Osteocyte (in vitro differentiated cells): Measurements from ENCODE around the gene DEFB118. TPM values are rescaled to one million over a fixed set of nuclear protein-coding genes. Genes with fewer than 3 reads are reported as not detected.
"Not testable (repeated sequence)": the region's sequence is repeated elsewhere in the genome, so short reads cannot be mapped to it uniquely, and the experiment has no call there.

Experiments
- DNase-seq: peaks from one replicate; pipeline ENCODE4 v3.0.0; 2021; ENCODE audit warnings: mixed read lengths; ENCODE audit not compliant: unreplicated experiment; ENCODE audit errors: extremely low spot score
- H3K27ac Mint-ChIP-seq: one replicate; pipeline ENCODE4 v1.8.0; 2021; ENCODE audit warnings: mild to moderate bottlenecking, mixed read lengths; ENCODE audit not compliant: unreplicated experiment
- H3K27me3 Mint-ChIP-seq: one replicate; pipeline ENCODE4 v1.8.0; 2021; ENCODE audit warnings: mixed read lengths; ENCODE audit not compliant: unreplicated experiment
- H3K36me3 Mint-ChIP-seq: one replicate; pipeline ENCODE4 v1.8.0; 2021; ENCODE audit warnings: mixed read lengths; ENCODE audit not compliant: unreplicated experiment
- H3K4me1 Mint-ChIP-seq: one replicate; pipeline ENCODE4 v1.8.0; 2021; ENCODE audit warnings: mixed read lengths; ENCODE audit not compliant: unreplicated experiment
- H3K4me3 Mint-ChIP-seq: one replicate; pipeline ENCODE4 v1.8.0; 2021; ENCODE audit warnings: mild to moderate bottlenecking, moderate library complexity, mixed read lengths; ENCODE audit not compliant: unreplicated experiment
- H3K9me3 Mint-ChIP-seq: one replicate; pipeline ENCODE4 v1.8.0; 2021; ENCODE audit warnings: mixed read lengths; ENCODE audit not compliant: unreplicated experiment
- CTCF ChIP-seq: fragments of 200-600 bp; sonication (generic); IDR thresholded peaks from 2 replicates; pipeline ENCODE4 v1.5.0; 2021; ENCODE audit warnings: antibody characterized with exemption, mild to moderate bottlenecking, moderate library complexity
- total RNA-seq: library from RNA; stranded (reverse); gene quantifications from 2 replicates; pipeline ENCODE4 v1.2.1, GENCODE V29; 2021

The DEFB118 gene
- total RNA-seq, 1 donor from 2014 or later: not detected

GRCh38 chr20:31363295-31363694 lies 5.1 kb upstream of the DEFB118 start:
- no peak for DNase-seq
- no peaks in the 10 kb centered on the region for H3K4me1 Mint-ChIP-seq
- no peaks in the 10 kb centered on the region for H3K36me3 Mint-ChIP-seq
- H3K27me3 Mint-ChIP-seq: no peaks in the 10 kb centered on the region
- no peak overlapping the region for H3K27ac Mint-ChIP-seq
- no peak for TF ChIP-seq CTCF
- H3K9me3 Mint-ChIP-seq: peaks cover 12% of the 10 kb centered on the region
- no peak overlapping the region for H3K4me3 Mint-ChIP-seq

- not testable (repeated sequence) for DNase-seq, H3K4me1 Mint-ChIP-seq, H3K27ac Mint-ChIP-seq, H3K4me3 Mint-ChIP-seq, H3K27me3 Mint-ChIP-seq, H3K36me3 Mint-ChIP-seq
- peaks cover 12% of the 10 kb centered on the region for H3K9me3 Mint-ChIP-seq
Measured at GRCh38 chr20:31364272-31364671, 4.1 kb upstream of the DEFB118 start.

GRCh38 chr20:31374346-31374745 lies 5.9 kb downstream of the DEFB118 start:
- peaks cover 9% of the 10 kb centered on the region for H3K9me3 Mint-ChIP-seq
- no peaks in the 10 kb centered on the region for H3K27me3 Mint-ChIP-seq
- no peak for DNase-seq
- H3K27ac Mint-ChIP-seq: no peak overlapping the region
- no peaks in the 10 kb centered on the region for H3K36me3 Mint-ChIP-seq
- no peak overlapping the region for H3K4me3 Mint-ChIP-seq
- no peak for TF ChIP-seq CTCF
- no peaks in the 10 kb centered on the region for H3K4me1 Mint-ChIP-seq

GRCh38 chr20:31390490-31390889 lies 22.1 kb downstream of the DEFB118 start, which contains the start of gene DEFB119:
Gene DEFB119 (minus strand): TSS chr20:31390590. CDS start chr20:31390483, 107 bp downstream.
- Mint-ChIP-seq H3K36me3 (no peaks in the 10 kb centered on the region), H3K27ac (no peak within 1 kb of the TSS), H3K4me1 (no peaks in the 10 kb centered on the region), H3K9me3 (peaks cover 4% of the 10 kb centered on the region), H3K27me3 (no peaks in the 10 kb centered on the region), H3K4me3 (no peak within 1 kb of the TSS)
- no peak for DNase-seq
- TF ChIP-seq CTCF: no peak

- Mint-ChIP-seq H3K4me3 (no peak overlapping the region), H3K27ac (no peak overlapping the region), H3K9me3 (no peaks in the 10 kb centered on the region), H3K27me3 (no peaks in the 10 kb centered on the region), H3K36me3 (no peaks in the 10 kb centered on the region), H3K4me1 (no peaks in the 10 kb centered on the region)
- DNase-seq: no peak
- TF ChIP-seq CTCF: no peak
Measured at GRCh38 chr20:31392836-31393235, 24.4 kb downstream of the DEFB118 start.

GRCh38 chr20:31394900-31395299 lies 26.5 kb downstream of the DEFB118 start:
- no peak for TF ChIP-seq CTCF
- no peak overlapping the region for H3K4me3 Mint-ChIP-seq
- H3K9me3 Mint-ChIP-seq: no peaks in the 10 kb centered on the region
- H3K36me3 Mint-ChIP-seq: no peaks in the 10 kb centered on the region
- no peaks in the 10 kb centered on the region for H3K4me1 Mint-ChIP-seq
- no peaks in the 10 kb centered on the region for H3K27me3 Mint-ChIP-seq
- DNase-seq: no peak
- H3K27ac Mint-ChIP-seq: no peak overlapping the region
